ENCODE data around the gene MSX2.

Gene MSX2

DNA sequence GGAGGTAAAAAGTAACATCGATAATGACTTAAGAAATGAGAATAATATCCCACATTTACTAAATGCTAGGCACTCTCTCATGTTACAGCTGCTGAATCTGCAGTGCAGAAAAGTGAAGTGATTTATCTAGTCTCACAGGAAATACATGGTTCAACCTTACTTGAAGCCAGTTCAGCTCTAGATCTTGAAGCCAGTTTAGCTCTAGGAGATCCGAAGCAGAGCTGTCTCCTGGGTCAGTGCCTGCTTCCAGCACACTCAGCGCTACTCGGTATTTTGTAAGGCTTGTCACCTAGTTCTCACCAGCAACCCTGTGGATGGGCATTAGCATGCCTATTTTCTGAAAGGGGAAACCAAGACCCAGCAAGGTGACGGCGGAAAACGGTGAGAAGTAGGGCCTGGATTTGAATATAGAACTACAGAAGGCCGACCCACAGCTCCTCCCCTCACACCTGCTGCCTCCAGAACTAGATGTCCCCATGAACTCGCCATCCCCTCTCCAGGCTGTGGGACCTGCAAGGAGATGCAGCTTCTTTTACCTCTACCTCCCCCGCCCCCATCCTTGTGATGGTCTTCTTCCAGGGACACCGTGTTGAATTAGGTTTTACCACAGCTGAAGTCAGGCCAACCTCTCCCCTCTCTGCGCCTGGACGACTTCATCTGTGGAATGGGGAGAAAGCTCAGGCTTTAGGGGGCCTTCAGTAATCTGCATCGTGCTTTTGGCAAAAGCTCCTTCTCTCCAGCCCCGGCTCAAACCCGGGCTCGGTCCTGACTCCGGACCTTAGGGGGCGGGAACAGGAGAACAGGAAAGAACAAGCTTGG lies 4.4 kb upstream of the MSX2 start:
- DNase-seq: no peak

DNA sequence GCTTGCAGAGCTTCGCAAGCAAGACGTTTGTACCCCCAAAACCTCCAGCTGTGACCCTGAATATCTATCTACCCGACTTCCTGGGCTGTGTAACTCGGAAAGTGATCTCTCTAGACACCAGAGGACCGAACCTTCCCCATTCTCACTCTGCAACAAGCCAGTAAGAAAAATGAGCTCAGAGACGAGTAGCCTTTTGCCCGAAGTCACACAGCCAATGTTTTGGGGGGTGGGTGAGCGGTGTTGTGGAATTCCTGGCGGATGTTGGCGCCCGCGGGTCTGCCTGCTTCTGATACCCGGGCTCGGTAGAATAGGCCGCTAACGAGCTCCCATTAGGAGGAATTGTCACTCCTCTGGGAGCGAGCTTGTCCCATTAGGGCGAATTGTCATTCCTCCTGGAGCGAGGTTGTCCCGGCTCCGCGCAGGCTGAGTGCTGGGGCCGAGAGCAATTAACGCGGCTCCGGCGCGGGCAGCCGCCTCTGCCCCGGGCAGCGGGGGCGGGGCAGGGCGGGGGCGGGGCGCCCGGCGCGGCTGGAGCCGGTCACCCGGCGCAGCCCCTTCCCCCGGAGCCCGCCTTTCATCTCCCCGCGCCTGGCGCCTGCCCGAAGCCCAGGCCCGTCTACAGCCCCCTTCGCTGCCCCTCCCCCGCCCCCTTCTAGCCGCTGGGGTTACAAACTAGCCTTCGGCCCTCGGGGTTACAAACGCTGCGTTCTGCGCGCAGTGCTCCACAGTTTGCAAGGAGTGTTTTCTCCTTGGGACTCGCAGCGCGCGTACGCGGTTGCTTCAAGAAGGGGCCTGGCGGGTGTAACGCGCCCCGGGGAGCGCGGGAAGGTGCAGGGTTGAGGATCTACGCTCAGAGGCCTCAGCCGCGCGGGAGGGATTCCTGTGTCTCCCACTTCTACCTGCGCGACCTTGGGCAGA lies 3.5 kb upstream of the MSX2 start:
- no peak for DNase-seq

DNA sequence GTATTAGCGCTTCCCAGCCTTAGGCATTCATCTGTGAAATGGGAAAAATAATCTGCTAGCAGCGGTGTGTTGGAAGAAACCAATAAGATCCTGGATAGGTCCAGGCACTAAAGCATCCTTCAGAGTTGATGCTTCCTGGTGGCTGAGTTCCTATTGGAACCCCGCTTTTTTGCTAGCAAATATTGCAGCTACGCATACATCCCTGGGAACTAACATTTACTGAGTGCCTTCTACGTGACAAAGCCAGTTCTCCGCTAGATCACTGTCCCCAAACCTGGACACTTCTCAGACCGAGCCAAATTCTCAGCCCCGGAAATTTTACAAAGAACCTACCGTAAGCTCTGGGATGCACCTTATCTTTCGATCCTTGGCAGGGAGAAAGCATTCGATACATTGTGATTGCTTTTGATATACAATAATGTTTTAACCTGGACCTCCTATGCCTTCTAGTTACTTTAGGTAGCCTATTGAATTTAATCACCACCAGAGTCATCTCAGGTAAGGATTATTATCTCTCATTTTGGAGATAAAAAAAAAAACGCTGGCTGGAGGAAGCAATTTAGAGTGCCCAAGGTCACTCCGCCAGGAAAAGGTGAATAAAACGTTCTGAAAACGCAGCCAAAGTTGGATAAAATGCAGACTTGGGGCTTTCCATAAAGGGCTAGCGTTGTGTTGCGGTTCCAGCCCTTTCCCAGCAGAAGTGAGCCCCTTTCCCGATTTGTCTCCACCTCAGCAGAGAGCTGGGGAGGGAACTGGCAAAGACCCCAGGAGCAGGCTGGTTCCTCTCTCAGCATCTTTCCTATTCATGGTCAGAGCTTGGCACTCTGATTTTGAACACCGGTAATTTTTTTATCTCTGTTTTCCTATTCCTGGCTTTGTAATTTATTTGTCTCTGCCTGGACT lies 2.6 kb upstream of the MSX2 start:
- DNase-seq: no peak

DNA sequence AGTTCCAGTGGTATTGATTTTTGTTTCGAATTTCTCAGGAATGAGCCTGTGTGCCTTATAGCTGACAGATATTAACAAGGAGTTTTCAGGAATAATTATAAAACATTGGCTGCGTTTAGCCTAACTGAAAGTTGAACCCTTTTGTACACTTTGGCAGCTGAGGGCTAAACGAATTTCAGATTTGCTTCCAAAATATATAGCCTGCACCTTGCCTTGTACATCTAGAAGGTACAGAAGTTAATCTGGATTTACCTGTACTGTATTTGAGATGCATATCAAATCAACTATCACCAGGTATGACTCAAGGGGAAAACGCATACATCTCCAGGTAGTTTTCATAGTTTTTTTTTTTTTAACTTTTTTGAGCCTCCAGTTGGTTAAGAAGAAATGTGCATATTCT lies 1.9 kb upstream of the MSX2 start:
- DNase-seq: no peak

DNA sequence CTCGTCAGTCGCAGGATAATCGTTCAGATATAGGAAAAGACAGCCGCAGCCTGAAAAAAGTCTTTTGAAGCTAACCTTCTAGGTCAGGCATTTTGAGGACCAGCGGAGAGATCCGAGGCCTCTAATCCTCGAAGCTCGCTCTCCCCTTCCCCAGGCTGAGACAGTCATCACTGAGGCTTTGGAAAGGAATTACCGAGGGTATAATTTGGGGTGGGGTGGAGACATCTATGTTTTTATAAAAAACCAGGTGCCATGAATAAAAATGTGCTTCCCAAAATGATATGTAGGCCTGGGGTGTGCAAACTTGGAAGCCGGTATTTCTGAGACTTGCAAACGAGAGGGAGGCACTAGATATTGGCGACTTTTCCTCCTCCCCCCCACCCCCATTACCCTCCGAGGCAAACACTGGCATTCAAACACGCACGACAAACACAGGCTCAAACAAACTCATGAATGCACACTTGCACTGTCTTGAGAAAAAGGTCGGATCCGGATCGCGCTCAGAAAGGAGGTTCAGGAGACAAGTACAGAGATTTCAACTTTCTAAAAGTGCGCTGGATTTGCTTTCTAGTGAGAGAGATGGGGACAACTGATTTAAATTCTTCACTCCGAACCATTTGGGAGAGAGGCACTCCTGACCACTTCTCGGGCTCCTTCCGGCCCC lies 935 bp upstream of the MSX2 start:
- DNase-seq: no peak

DNA sequence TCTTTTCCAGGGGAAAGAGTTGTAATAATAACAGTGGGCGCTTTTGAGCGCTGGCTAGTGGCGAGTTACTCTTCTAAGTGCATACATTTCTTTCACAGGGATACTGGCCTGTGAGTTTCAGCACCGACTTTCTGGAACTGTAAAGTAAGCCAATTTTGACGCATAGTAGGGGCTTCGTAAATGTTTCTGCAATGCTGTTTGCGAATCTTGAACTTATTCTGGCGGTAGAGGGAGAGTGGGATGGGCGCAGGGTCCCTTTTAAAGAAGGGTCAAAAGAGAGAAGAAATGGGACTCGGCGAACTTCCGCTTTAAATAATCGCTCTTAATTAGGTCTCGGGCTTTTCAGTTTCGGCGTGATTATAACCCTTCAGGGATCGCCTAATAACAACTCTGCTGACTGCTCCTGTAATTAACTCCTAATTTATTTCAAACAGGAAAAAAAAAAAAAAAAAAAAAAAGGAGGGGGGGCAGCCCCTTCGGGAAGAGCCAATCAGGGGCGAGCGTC lies 351 bp upstream of the MSX2 start:
- no peak for DNase-seq

DNA sequence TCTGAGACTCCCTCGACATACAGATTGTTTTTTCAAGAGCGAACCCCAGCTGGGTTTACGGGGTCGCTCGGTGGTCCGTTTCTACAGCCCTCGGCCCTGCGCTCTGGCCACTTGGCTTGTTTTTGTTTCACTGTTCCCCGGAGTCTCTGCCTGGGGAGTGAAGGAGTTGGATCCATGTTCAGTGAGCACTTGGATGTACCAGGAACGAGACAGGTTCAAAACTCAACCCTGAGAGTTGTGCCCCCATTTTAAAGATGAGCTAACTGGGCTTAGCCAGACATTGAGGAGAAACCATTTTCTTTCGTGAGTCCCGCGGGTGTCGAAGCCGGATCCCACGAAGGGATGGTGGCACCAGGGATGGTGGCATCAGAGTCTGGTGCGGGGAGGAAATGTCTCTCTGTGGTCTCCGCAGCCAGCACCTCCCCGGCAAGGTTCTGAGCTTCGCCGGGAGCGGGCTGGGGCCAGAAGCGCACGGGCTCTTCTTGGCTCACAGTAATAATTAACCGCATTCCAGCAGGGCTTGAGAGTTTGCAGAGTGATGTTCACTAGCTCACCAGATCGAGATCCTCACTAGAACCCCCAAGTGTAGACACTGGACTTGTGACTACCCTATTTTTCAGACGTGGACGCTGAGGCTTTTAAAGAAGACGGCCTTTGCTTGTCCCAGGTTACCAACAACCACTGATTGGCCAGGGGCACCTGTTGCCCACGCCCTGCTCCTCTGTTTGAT lies 1.0 kb downstream of the MSX2 start:
- no peak for DNase-seq

DNA sequence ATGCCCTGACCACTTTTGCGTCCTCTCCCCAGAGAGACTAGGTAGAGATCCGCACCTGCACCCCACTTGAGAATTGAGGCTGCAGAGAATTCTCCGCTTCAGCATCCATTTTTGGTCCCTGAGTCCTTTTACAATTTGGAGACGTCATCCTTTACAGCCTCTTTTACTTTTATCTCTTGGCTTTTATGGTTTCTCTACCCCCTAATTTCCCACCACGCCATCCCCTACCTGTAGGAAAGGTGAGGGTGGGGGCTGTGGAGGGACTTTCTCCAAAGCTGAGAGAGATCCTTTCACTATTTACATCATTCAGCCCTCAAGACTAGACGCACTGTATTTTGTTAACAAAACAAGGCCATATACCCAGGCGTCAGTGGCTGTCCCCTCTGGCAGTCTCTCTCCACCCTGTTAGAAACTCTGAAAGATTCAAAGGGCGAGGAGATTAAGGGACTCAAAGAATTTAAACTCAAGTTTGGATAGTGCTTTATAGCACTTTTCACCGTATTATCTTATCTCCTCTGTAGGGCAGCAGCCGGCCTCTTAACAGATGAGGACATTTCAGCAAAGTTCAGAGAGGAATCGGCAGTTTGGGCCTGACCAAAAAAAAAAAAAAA lies 1.7 kb downstream of the MSX2 start:
- DNase-seq: no peak

DNA sequence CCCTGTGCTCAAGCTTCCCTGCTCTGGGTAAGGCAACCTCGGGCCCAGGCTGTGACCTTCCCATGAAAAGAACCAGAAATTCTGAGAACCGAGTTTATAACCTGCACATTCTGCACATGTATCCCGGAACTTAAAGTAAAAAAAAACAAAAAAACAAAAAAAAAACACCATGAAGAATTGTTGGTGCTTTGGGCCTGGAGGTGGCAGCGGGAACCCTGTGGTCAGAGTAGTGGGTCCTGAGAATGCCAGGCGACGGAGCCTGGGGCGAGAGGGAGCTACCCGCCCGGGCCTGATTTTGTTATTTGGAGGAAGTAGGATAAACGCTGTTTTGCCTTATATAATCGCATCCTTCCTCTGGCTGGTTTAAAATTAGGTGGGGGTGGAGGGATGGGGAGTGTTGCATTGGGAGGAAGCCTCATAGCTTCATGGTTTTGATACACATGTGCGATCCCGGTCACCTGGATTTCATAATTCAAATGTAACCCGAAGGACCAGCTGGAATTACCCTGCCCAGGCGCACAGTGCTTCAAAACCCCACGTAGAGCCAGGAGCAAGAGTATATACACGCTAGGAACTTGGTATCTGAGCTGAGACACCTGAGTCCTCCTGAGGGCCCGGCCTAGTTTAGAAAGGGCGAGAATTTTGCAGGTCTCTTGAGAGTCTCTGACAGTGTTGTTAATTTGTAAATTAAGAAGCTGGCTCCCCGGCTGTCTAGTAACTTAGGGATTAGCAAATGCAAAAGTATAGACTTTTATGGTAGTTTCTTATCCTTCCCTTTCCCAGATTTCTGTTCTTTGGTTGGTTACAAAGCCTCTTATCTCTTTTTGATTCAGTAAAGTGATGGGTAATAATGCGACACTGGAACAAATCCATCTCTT lies 2.8 kb downstream of the MSX2 start:
- DNase-seq: no peak

DNA sequence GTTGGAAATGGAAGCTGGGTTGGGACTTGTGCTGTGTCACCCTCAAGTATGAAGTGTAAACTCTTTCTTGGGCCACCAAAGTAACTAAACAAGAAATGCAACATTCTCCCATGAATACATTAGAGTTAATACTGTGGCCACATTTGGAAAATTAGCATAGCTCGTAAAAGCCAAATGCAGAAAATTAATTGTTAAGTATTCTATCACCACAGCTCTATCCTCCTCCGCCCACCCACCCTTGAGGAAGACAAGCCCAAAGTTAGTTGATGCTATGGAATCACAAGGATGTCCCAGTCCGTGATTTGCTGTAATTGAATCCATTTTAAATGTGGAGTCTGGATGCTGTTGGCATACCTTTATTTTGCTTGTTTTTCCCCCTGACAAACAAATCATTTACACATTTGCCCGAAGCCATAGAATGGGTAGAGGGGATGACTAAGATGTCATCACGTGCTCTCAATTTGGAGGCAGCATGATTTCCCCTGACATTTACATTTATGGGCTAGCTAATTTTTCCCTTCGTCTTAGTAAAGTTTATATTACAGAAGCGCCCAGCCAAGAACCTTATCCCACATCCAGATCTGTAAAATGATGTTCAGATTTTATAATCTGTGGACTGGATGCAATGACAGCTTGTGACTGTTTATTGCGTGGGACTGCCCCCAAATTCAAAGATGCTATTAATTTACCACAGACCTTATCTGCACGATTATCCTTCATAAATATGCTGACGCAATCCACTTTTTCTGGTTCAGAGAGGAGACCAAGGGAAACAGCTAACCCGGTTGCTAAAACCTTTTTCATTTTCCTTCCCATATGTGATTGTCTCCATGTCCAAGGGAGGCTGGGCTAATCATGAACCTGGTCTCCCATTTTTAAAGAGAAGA lies 3.7 kb downstream of the MSX2 start:
- no peak for DNase-seq

DNA sequence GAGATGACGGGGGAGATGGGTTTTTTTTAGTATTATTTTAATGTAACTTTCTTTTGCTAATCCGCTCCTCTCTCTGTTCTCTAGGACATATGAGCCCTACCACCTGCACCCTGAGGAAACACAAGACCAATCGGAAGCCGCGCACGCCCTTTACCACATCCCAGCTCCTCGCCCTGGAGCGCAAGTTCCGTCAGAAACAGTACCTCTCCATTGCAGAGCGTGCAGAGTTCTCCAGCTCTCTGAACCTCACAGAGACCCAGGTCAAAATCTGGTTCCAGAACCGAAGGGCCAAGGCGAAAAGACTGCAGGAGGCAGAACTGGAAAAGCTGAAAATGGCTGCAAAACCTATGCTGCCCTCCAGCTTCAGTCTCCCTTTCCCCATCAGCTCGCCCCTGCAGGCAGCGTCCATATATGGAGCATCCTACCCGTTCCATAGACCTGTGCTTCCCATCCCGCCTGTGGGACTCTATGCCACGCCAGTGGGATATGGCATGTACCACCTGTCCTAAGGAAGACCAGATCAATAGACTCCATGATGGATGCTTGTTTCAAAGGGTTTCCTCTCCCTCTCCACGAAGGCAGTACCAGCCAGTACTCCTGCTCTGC lies 4.8 kb downstream of the MSX2 start:
- DNase-seq: no peak

DNA sequence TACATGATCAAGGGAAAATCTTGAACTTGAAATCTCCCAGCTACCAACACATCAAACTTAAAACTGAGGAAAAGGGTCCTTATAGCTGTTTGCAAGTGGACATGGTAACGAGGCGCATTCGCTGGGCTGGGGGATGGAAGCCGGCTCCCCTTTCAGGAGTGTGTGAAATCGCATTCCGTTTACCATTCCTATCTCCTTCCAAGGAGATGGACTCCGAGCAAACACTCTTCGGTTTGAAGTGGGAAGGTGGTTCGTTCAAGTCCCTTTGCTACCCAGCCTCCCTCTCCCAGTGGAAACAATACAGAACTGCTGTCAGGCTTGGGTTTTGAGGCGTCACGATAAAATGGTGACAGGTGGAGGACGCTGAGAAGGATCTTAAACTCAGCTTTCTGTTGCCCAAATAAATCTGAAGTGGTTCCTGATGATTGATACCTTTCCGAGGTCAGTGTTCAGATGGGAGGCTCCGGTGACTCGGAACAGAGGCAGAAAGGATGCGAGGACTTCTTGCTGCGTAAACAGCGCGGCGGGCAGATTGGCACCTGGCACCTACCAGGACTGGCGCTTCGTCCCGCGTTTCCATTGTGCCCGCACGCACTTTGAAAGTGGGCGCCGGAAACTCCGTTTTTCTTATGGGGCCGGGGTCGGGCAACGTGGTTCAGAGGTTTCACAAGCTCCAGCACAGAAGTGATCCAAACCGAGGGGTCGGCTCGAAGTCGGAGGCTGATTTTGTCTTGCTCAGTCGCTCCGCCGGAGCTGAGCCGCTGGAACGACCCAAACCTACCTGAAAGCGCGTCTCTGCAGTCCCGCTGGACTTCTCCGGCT lies 7.0 kb downstream of the MSX2 start:
- no peak for DNase-seq

DNA sequence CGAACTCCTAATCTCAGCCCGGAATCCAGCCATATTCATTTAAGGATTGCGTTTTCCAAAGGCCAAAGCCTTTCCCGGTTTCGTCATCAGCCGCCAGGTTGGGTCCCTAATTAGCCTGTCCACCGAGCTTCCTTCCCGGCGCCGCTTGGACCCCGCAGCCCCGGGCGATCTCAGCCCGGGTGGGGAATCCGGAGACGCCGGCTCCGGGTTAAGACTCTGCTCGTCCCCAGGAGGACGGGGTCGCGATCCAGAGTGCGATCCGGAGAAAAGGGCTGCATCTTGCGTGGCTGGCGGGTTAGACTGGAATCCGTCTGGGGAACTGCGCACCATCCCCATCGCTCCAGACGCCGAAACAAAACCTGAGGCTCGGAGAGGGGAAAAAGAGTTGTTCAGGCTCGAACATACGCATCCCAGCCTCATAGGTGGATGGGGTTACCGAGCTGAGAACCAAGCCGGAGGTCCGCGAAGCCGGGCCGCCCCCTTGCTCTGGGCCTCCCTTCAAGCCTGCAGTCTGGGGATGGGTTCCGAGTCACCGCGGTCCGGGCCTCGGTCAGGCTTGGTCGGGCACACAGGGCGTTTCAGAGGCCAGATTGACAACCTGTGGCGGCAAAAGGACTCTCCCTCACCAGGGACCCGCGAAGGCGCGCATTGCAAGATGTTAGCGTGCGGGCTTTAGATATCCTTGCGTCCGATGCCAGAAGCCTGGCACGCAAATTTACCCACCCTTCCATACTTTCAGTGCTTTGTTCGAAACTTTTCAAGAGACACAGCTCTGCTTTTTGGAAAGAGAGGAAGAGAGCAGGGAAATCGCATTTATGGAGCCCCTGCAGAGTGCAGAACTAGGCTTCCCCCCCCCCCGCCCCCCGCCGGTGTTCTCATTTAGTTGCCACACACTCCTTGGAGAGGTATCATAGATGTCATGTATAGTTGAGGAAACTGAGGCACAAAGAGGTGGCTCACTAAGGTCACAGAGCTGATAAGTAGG lies 7.9 kb downstream of the MSX2 start:
- DNase-seq: no peak

DNA sequence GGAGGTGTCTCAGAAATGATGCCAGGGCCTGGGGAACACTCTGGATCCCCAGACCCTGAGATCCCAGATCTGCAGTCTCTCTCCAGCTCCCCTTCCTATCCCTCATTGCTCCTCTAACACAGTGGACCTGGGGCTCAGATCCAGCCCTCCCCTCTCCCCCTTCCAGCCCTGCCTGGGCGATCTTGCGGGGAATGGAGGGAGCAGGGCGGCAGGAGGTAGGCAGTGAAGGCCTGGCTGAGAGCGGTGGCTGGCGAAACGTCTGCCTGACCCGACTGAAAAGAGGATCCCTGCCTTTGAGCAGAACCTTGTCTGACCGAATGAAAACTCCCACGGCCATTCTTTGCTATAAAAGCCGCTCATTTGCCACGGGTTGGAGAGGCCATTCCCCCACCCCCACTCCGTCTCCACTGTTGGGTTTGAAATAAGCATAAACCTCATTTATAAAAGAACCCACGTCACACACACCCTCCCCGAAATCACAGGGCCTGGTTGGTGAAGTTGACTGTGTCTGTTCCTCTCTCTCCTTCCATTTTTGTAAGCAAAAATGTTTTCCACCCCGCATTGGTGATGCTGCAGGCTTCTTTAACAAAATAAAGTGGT lies 8.8 kb downstream of the MSX2 start:
- no peak for DNase-seq

DNA sequence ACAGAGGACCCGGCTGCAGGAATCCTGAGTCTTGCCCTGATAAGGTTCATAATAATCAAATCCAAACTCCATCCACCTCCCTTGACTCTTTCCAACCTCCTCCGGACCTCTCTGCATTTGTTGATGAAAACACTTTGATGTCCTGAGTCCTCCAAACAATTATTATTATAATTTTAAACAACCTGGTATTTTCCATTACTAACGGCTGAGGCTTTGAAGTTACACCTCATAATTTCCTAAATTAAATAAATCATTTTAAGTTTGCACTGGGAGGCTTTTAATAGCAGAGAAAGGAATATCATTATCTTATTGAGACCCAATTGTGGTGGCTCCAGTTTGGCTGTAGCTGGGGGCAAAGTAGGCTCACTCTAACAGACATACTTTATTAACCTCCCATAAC lies 9.5 kb downstream of the MSX2 start:
- DNase-seq: no peak

All from NCI-H2171 treated with DMSO at 0.1 percent for 48 hours (cell line).